Nephron (organoid): ENCODE data around the gene DNAJC2.

Source experiments
- H3K27ac Mint-ChIP-seq, 3 experiments: 2 replicates each; pipeline ENCODE4 v1.8.0; 2020; ENCODE audit warnings: mixed read lengths in 3 of 3, mild to moderate bottlenecking in 2 of 3, moderate library complexity in 1 of 3
- H3K27me3 Mint-ChIP-seq: 2 replicates; pipeline ENCODE4 v1.8.0; 2021; ENCODE audit warnings: low read depth, mild to moderate bottlenecking, moderate library complexity, mixed read lengths
- H3K36me3 Mint-ChIP-seq: 2 replicates; pipeline ENCODE4 v1.8.0; 2020; ENCODE audit warnings: low read depth, mixed read lengths
- H3K4me1 Mint-ChIP-seq: 2 replicates; pipeline ENCODE4 v1.8.0; 2020; ENCODE audit warnings: mixed read lengths
- H3K4me3 Mint-ChIP-seq, 3 experiments: 2 replicates each; pipeline ENCODE4 v1.8.0; 2020; ENCODE audit warnings: mild to moderate bottlenecking in 3 of 3, mixed read lengths in 3 of 3, moderate library complexity in 2 of 3
- H3K9me3 Mint-ChIP-seq: 2 replicates; pipeline ENCODE4 v1.8.0; 2020; ENCODE audit warnings: mixed read lengths
- TF ChIP-seq, protein P1 (sequence below), 3 experiments: fragments of 200-600 bp; sonication (generic); IDR thresholded peaks; one replicate each; pipeline ENCODE4 v1.5.0; 2021; ENCODE audit warnings: antibody characterized with exemption in 3 of 3; ENCODE audit not compliant: unreplicated experiment in 3 of 3

Gene DNAJC2

DNA sequence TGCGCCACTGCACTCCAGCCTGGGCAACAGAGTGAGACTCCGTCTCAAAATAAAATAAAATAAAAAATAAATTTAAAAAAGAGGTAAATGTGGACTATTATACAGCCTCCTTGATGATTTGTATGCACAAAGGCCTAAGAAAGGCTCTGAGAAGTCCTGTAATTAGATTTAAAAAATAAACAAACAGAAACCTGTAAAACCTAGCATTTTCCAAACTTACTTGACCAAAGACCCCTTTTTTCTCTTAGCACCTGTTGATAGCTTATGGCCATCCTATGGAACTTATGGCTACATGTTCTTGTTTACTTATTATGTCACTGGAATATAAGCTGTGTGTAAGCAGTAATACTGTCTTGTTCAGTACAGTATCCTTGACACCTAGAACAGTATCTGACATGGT lies 5.7 kb downstream of the DNAJC2 start:
- no peaks in the 10 kb centered on the region for H3K27me3 Mint-ChIP-seq

DNA sequence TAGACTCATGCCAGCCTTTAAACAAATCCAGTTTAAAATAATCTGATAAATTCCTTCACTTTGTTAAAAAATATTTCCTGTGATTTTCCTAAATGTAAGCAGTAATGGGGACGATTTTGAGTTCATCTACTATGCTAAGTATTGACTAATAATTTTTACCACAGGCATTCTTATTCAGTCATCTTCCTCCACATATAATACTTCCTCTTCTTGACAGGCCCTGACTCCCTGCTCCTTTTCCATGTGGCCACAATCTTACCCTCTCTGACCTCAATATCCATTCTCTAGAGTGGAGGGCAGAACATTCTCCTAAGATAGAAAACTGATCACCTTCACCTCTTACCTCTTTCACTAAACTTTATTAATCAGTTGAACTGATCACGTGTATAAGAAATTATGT lies 7.8 kb downstream of the DNAJC2 start:
- Mint-ChIP-seq H3K9me3 (no peaks in the 10 kb centered on the region), H3K36me3 (peaks cover 65% of the 10 kb centered on the region), H3K27ac (no peak overlapping the region), H3K27me3 (no peaks in the 10 kb centered on the region), H3K4me3 (no peak overlapping the region), H3K4me1 (peaks cover 7% of the 10 kb centered on the region)
- TF ChIP-seq, protein P1, sequence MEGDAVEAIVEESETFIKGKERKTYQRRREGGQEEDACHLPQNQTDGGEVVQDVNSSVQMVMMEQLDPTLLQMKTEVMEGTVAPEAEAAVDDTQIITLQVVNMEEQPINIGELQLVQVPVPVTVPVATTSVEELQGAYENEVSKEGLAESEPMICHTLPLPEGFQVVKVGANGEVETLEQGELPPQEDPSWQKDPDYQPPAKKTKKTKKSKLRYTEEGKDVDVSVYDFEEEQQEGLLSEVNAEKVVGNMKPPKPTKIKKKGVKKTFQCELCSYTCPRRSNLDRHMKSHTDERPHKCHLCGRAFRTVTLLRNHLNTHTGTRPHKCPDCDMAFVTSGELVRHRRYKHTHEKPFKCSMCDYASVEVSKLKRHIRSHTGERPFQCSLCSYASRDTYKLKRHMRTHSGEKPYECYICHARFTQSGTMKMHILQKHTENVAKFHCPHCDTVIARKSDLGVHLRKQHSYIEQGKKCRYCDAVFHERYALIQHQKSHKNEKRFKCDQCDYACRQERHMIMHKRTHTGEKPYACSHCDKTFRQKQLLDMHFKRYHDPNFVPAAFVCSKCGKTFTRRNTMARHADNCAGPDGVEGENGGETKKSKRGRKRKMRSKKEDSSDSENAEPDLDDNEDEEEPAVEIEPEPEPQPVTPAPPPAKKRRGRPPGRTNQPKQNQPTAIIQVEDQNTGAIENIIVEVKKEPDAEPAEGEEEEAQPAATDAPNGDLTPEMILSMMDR (IDR thresholded peaks at IDR 0.05; ENCODE audit: unreplicated experiment in 3 of 3), result no peak

More for the DNA sequence above, 5.7 kb downstream of the DNAJC2 start:
- Mint-ChIP-seq H3K27ac (no peak overlapping the region), H3K4me3 (no peak overlapping the region), H3K36me3 (peaks cover 54% of the 10 kb centered on the region), H3K9me3 (no peaks in the 10 kb centered on the region), H3K4me1 (peaks cover 10% of the 10 kb centered on the region)
- TF ChIP-seq, protein P1 (IDR thresholded peaks at IDR 0.05; ENCODE audit: unreplicated experiment in 3 of 3), result no peak

DNA sequence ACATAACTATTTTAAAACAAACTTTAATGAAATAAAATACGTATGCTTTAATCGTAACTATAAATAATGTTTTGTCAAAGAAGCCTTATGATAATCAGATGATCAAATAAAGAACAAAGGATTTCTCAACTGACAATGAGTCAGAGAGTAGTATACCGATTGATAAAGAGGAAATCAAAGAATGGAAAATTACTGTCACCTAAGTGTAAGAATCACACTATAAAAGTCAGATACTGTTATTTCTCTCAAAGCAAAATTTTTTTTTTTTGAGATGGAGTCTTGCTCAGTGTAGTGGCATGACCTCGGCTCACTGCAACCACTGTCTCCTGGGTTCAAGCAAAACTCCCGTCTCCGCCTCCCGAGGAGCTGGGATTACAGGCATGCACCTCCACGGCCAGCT lies 18.8 kb downstream of the DNAJC2 start:
- Mint-ChIP-seq H3K4me3 (no peak overlapping the region), H3K27me3 (no peaks in the 10 kb centered on the region), H3K9me3 (no peaks in the 10 kb centered on the region), H3K36me3 (peaks cover 40% of the 10 kb centered on the region), H3K27ac (no peak overlapping the region), H3K4me1 (no peaks in the 10 kb centered on the region)
- TF ChIP-seq, protein P1 (IDR thresholded peaks at IDR 0.05; ENCODE audit: unreplicated experiment in 3 of 3), result no peak

DNA sequence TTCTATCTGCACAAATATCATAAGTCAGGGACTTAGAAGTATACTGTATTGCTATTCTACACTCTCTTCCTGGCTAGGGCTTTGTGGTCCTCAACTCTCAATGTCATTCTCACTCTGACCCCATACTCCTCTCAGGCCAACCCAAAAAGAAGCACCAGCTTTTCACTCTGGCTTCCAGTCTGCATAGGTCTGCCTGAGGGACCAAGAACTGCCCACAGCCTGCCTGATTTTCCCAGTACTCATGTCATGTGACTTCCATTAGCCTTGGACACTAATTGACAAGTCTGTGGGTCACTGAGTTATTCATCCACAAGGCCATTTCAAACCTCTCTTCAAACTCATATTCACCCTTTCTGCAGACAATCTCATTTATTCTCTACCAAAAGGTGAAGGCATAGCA lies 27.6 kb downstream of the DNAJC2 start:
- TF ChIP-seq, protein P1 (IDR thresholded peaks at IDR 0.05; ENCODE audit: unreplicated experiment in 3 of 3), result no peak
- H3K9me3 Mint-ChIP-seq, result no peaks in the 10 kb centered on the region
- H3K4me3 Mint-ChIP-seq, result no peak overlapping the region
- H3K36me3 Mint-ChIP-seq, result peaks cover 79% of the 10 kb centered on the region
- no peaks in the 10 kb centered on the region for H3K27me3 Mint-ChIP-seq
- H3K27ac Mint-ChIP-seq, result peak overlapping the region in 1 of 3 experiments; percentile 59
- no peaks in the 10 kb centered on the region for H3K4me1 Mint-ChIP-seq

DNA sequence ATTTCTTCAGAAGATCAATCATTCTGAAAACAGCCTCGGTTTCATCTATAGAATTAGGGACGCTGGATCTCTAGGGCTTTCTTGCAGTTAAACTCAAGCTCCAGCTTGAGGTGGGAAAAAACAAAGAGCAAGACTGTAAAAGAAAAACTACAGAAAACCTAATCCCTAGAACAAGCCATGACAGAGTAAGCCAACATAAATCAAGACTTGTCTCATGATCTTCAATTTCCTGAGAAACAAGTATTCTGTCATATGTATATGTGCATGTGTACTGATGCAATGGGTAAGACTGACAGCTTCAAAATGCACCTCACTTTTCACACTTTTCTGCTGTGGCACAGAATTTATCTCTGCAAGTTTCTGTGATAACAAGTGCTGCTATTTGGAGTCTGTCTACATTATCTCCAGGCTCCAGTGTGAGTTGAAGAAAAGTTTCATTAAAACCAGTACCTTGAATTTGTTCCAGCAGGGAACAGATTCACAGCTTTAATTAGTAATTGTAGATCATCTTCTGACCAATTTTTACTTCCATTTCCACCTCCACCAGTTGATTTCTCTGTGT lies 28.1 kb downstream of the DNAJC2 start:
- peak overlapping the region in 1 of 3 experiments; percentile 59 for H3K27ac Mint-ChIP-seq
- H3K4me1 Mint-ChIP-seq, result no peaks in the 10 kb centered on the region
- TF ChIP-seq, protein P1 (IDR thresholded peaks at IDR 0.05; ENCODE audit: unreplicated experiment in 3 of 3), result no peak
- peaks cover 81% of the 10 kb centered on the region for H3K36me3 Mint-ChIP-seq
- H3K4me3 Mint-ChIP-seq, result no peak overlapping the region
- H3K9me3 Mint-ChIP-seq, result no peaks in the 10 kb centered on the region
- no peaks in the 10 kb centered on the region for H3K27me3 Mint-ChIP-seq

DNA sequence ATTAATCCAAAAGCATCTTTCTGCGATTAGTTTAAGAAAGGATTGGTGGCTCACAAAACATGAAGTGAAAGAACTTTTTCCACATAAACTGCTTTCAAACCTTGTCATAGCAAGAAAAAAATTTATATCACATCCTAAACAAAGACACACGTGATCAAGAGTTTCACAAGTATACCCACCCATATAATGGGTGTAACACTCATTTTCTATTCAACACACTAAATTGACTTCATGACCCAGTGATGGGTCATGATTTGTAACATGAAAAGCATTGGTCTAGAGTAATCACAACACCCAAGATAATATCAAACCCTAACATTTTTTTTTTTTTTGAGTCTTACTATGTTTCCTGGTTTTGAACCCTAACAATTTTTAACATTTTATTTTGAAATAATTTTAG lies 29.7 kb downstream of the DNAJC2 start:
- Mint-ChIP-seq H3K9me3 (no peaks in the 10 kb centered on the region), H3K27ac (no peak overlapping the region), H3K4me1 (no peaks in the 10 kb centered on the region), H3K27me3 (no peaks in the 10 kb centered on the region), H3K4me3 (no peak overlapping the region), H3K36me3 (peaks cover 87% of the 10 kb centered on the region)
- TF ChIP-seq, protein P1 (IDR thresholded peaks at IDR 0.05; ENCODE audit: unreplicated experiment in 3 of 3), result no peak
